LNCaP clone FGC (cell line): ENCODE results near the gene DYRK3.

Experiments
- DNase-seq: peaks from one replicate; pipeline ENCODE4 v3.0.0-alpha.2; 2011; ENCODE audit warnings: low read depth
- H3K4me3 ChIP-seq: 2 replicates; pipeline ENCODE4 v1.5.1; 2011; ENCODE audit warnings: mild to moderate bottlenecking, low read depth, low read length, control low read depth
- CTCF ChIP-seq: IDR thresholded peaks from 2 replicates; pipeline ENCODE4 v1.5.1; 2012; ENCODE audit warnings: mild to moderate bottlenecking; ENCODE audit not compliant: control insufficient read depth, insufficient read depth; ENCODE audit errors: extremely low read depth

DYRK3 gene

DNA sequence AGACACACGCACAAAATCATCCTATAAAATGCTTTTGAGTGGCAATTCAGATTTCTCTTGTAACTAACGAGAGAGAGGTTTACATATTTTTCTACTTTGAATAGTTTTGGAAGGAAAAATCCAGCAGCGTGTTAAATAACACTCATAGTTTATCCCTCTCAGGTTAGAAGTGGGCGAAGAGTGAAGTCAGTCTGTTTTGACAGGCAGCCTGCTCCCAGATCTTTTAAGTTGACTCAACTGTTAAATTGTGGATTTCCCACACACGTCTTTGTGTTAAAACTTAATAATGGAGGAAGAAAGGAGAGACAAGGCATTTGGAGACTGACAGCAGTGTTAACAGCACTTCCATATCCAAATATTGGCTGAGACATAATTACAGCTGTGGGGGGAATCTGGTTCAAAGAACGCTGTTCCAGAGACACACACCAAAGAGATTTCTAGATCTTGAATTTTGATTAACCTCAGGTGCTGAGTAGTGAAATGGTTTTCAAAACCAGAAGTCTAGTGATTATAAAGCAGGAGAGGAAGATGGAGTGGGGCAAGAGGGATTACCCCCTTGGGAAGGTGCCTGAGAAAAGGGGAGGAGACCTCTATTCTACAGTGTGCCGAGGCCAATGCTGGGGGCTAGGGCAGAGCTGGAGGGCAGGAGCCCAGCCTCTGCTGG is 52.0 kb downstream of the DYRK3 start:
- no peak overlapping the region for H3K4me3 ChIP-seq
- DNase-seq, result no peak
- TF ChIP-seq CTCF, result no peak

- DNase-seq, result no peak
- H3K4me3 ChIP-seq, result no peak overlapping the region
- no peak for TF ChIP-seq CTCF
These were observed 52.6 kb downstream of the DYRK3 start for GRCh38 chr1:206687915-206688442.

- no peak overlapping the region for H3K4me3 ChIP-seq
- peak; percentile 57 for DNase-seq
- TF ChIP-seq CTCF, result no peak
These were observed 55.2 kb downstream of the DYRK3 start for GRCh38 chr1:206690516-206690915.

GRCh38 chr1:206691604-206692003 is 56.3 kb downstream of the DYRK3 start:
- TF ChIP-seq CTCF, result no peak
- H3K4me3 ChIP-seq, result no peak overlapping the region
- no peak for DNase-seq

DNA sequence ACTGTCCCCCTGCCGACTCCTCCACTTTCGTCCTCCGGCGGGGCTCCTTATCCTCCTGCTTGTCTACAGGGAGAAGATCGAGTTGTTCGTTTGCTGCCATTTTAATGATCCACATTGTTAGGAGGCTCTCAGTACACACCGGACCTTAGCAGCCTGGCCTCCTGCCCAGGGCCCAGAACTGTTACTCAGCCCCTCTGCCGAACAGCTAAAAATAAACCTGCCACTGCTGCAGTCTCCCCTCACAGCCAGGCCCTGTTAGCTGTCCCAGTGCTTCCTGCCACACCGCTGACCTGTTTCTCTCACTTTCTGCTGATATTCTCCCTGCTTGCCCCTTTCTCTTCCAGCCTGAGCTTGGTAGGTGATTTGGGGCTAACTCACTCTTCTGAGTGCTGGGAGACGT is 57.7 kb downstream of the DYRK3 start:
- DNase-seq, result no peak
- no peak for TF ChIP-seq CTCF
- no peak overlapping the region for H3K4me3 ChIP-seq

DNA sequence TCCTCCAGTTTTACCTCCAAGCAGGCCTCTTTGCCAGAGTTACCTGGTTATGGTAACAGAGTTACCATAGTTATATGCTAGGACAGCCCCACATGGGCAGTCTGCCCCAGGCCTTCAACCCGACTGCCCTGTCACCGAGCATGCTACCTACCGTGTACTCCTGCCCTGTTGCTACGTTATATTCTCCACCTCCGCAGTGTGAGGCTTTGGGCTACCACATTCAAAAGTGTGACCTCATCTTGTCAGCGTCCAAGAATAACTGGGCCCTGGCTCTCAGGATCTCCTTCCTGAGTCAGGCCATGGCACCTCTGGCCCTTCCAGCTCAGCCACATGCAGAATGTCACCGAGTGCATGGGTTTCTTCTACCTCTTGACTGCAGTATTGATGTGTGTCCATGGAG is 58.3 kb downstream of the DYRK3 start:
- no peak for DNase-seq
- no peak for TF ChIP-seq CTCF
- no peak overlapping the region for H3K4me3 ChIP-seq
